HepG2 (cell line): ENCODE data around the gene DNAJB5. TPM values are rescaled to one million over a fixed set of nuclear protein-coding genes. Genes with fewer than 3 reads are reported as not detected.

Source experiments
- ATAC-seq: fragments of 200-7000 bp; cut with Tn5 transposase; 3 replicates; pipeline ENCODE4 v1.9.1; 2020; ENCODE audit warnings: mild to moderate bottlenecking, moderate library complexity
- BruUV-seq: library from RNA; stranded (reverse); fragments of 400-500 nt; replicated peaks from 2 replicates; lab custom pipeline; 2021; lab: Mats Ljungman, UMichigan
- CTCF ChIA-PET: fragments of 300-600 bp; formaldehyde crosslinking; extraction: SDS; loops from one replicate; lab custom pipeline; 2021; ENCODE audit warnings: low total read pairs, inconsistent platforms, low intra/inter-chr PET ratio; lab: Yijun Ruan, JAX
- POLR2A ChIA-PET: fragments of 350-600 bp; sonication (Branson Sonifier 250); formaldehyde crosslinking; loops from one replicate; lab custom pipeline; 2020; ENCODE audit warnings: antibody characterized with exemption, inconsistent platforms; lab: Yijun Ruan, JAX
- DNase-seq: peaks from one replicate; pipeline ENCODE4 v3.0.0-alpha.2; 2015; ENCODE audit warnings: low spot score
- FAIRE-seq: peaks from 3 replicates; lab custom pipeline; 2011; peaks lifted over from hg19 to GRCh38; lab: Jason Lieb, UNC
- H2AFZ ChIP-seq: one replicate; pipeline ENCODE4 v1.6.1; 2011; ENCODE audit warnings: low read length, inconsistent platforms
- H3K27ac ChIP-seq: fragments of 300-600 bp; 3 replicates; pipeline ENCODE4 v1.8.0; 2011; ENCODE audit warnings: mixed run types, mild to moderate bottlenecking, mixed read lengths, low read length, inconsistent platforms; ENCODE audit not compliant: insufficient read depth; ENCODE audit errors: extremely low read length
- H3K27me3 ChIP-seq, 2 experiments: fragments of 200-600 bp in 1 of 2; 2 replicates in 1 of 2; 3 replicates in 1 of 2; pipeline versions ENCODE4 v1.6.0 to v1.8.0; 2011; ENCODE audit warnings: low read length in 2 of 2, mild to moderate bottlenecking in 2 of 2, moderate library complexity in 2 of 2, inconsistent platforms in 1 of 2; ENCODE audit not compliant: insufficient read depth in 2 of 2, control insufficient read depth in 1 of 2
- H3K36me3 ChIP-seq, 2 experiments: fragments of 200-600 bp in 1 of 2; replicated peaks in 1 of 2; 2 replicates in 1 of 2; 3 replicates in 1 of 2; pipeline versions ENCODE4 v1.5.1 to v1.8.0; 2011; ENCODE audit warnings: low read length in 2 of 2, inconsistent platforms in 1 of 2; ENCODE audit not compliant: insufficient read depth in 2 of 2, control insufficient read depth in 1 of 2
- H3K4me1 ChIP-seq: 2 replicates; pipeline ENCODE4 v1.5.1; 2012; ENCODE audit warnings: low read length, inconsistent platforms; ENCODE audit not compliant: insufficient read depth
- H3K4me2 ChIP-seq: 2 replicates; pipeline ENCODE4 v1.6.0; 2011; ENCODE audit warnings: low read depth, low read length, inconsistent platforms
- H3K4me3 ChIP-seq, 3 experiments: fragments of 200-600 bp in 1 of 3; sonication (generic), shearing (Covaris generic) in 1 of 3; replicated peaks in 1 of 3; 2 replicates each; pipeline ENCODE4 v1.5.1; 2011 to 2016; ENCODE audit warnings: low read length in 3 of 3, inconsistent platforms in 2 of 3, low read depth in 2 of 3, mild to moderate bottlenecking in 2 of 3, control low read depth in 1 of 3, mixed read lengths in 1 of 3; ENCODE audit not compliant: insufficient read depth in 1 of 3
- H3K79me2 ChIP-seq: one replicate; pipeline ENCODE4 v1.6.1; 2011; ENCODE audit warnings: low read length, inconsistent platforms; ENCODE audit not compliant: insufficient read depth
- H3K9ac ChIP-seq: 2 replicates; pipeline ENCODE4 v1.6.0; 2011; ENCODE audit warnings: mild to moderate bottlenecking, low read depth, low read length, inconsistent platforms; ENCODE audit not compliant: insufficient read depth
- H3K9me3 ChIP-seq: 2 replicates; pipeline ENCODE4 v1.5.1; 2012; ENCODE audit warnings: mild to moderate bottlenecking, low read length
- H4K20me1 ChIP-seq: 2 replicates; pipeline ENCODE4 v1.6.0; 2011; ENCODE audit warnings: inconsistent platforms, mild to moderate bottlenecking, low read length, moderate library complexity; ENCODE audit not compliant: insufficient read depth
- BHLHE40 ChIP-seq: IDR thresholded peaks from 2 replicates; pipeline ENCODE4 v1.6.1; 2011; ENCODE audit warnings: low read length, improper control_type of control experiment
- GATAD1 ChIP-seq: IDR thresholded peaks from 2 replicates; pipeline ENCODE4 v1.6.1; 2016; ENCODE audit warnings: missing genetic modification reagents, missing compliant biosample characterization
- SAP130 ChIP-seq: IDR thresholded peaks from 2 replicates; pipeline ENCODE4 v1.6.1; 2016; ENCODE audit warnings: low read depth
- SYNCRIP ChIP-seq: fragments of 200-400 bp; formaldehyde crosslinking; IDR thresholded peaks from 2 replicates; pipeline ENCODE4 v1.6.1; 2018; ENCODE audit warnings: mild to moderate bottlenecking, low read depth, low read length; ENCODE audit not compliant: insufficient read depth
- ZBTB42 ChIP-seq: sonication (generic); formaldehyde crosslinking; IDR thresholded peaks from 2 replicates; pipeline ENCODE4 v1.5.0; 2020; ENCODE audit warnings: mild to moderate bottlenecking, missing genetic modification reagents
- ZNF350 ChIP-seq: sonication (generic); formaldehyde crosslinking; IDR thresholded peaks from 2 replicates; pipeline ENCODE4 v1.4.0; 2020; ENCODE audit warnings: mild to moderate bottlenecking, low read depth, missing genetic modification reagents, borderline replicate concordance
- ZNF407 ChIP-seq: sonication (generic); formaldehyde crosslinking; IDR thresholded peaks from one replicate; pipeline ENCODE4 v1.5.1; 2020; ENCODE audit warnings: mild to moderate bottlenecking, missing genetic modification reagents; ENCODE audit errors: not compliant biosample characterization
- ZSCAN5A ChIP-seq: sonication (generic); formaldehyde crosslinking; IDR thresholded peaks from 2 replicates; pipeline ENCODE4 v1.8.0; 2022; ENCODE audit warnings: mild to moderate bottlenecking, missing genetic modification reagents, borderline replicate concordance
- WGBS: methylation state at CpG from one replicate; pipeline ENCODE4 v1.1.6; 2017; ENCODE audit warnings: low lambda C conversion rate; 5-methylcytosine and 5-hydroxymethylcytosine counted together
- in situ Hi-C: cut with HindIII; loops from 2 replicates; pipeline ENCODE4 v1.10.0; 2017; ENCODE audit warnings: low pct_unique_long_range_greater_than_20kb; ENCODE audit not compliant: extremely low pct_ligation_motif_present
- intact Hi-C: fragments of 100-400 bp; cut with micrococcal nuclease; formaldehyde crosslinking; loops from one replicate; pipeline ENCODE4 v1.10.0; 2022; ENCODE audit not compliant: unreplicated experiment
- polyA plus RNA-seq, 8 experiments: library from polyadenylated mRNA; depleted of rRNA in 3 of 8; stranded (reverse) in 7 of 8; unstranded in 1 of 8; fragments of >200 nt; fragmentation: Illumina TruSeq in 4 of 8; extraction: Trizol in 4 of 8; gene quantifications; 2 replicates each; pipeline versions ENCODE4 v1.2.1 to v1.2.3, GENCODE V29; 2011 to 2016; ENCODE audit warnings: low read depth in 4 of 8, missing spikeins in 1 of 8, mixed read lengths in 1 of 8; ENCODE audit not compliant: insufficient read depth in 1 of 8
- total RNA-seq, 5 experiments: library from RNA; depleted of rRNA; stranded (reverse); fragments of >200 nt; fragmentation: Illumina TruSeq; extraction: Trizol; gene quantifications; 2 replicates each; pipeline ENCODE4 v1.2.3, GENCODE V29; 2016; ENCODE audit warnings: low read depth in 1 of 5

The DNAJB5 gene
- total and polyA plus RNA-seq, 2 of the 13 experiments (the other 11 are each of a cell fraction or from before 2014, with no cell fraction given) = 0.40 to 0.69 TPM

GRCh38 chr9:35027374-35027773, 37.8 kb downstream of the DNAJB5 start:
- in situ Hi-C loops = no loop called here
- intact Hi-C loops = no loop called here
- Histone ChIP-seq H3K4me2 (no peak overlapping the region), H4K20me1 (no peaks in the 10 kb centered on the region), H3K9ac (no peak overlapping the region), H2AFZ (no peak overlapping the region), H3K79me2 (no peaks in the 10 kb centered on the region), H3K4me1 (no peaks in the 10 kb centered on the region), H3K27me3 (no peaks in the 10 kb centered on the region), H3K27ac (no peak overlapping the region), H3K4me3 (no peak overlapping the region), H3K36me3 (no peaks in the 10 kb centered on the region), H3K9me3 (no peaks in the 10 kb centered on the region)
- CTCF ChIA-PET = no interaction called here
- POLR2A ChIA-PET = no interaction called here
- DNase-seq (no peak), ATAC-seq (no peak), FAIRE-seq (no peak)
- no peak for TF ChIP-seq SAP130
- no peak for TF ChIP-seq BHLHE40
- TF ChIP-seq ZBTB42 (CRISPR knock-in tag) = no peak
- no peak for TF ChIP-seq GATAD1 (CRISPR knock-in tag)
- no peak for TF ChIP-seq ZNF350
- no peak for TF ChIP-seq SYNCRIP
- BruUV-seq = no TSS peak
- 20% methylated on average over 1 of the region's 1 CpG for WGBS

GRCh38 chr9:35027860-35028259, 38.3 kb downstream of the DNAJB5 start:
- intact Hi-C loops = no loop called here
- CTCF ChIA-PET = no interaction called here
- no peak overlapping the region for H2AFZ ChIP-seq
- H3K27me3 ChIP-seq = no peaks in the 10 kb centered on the region
- H4K20me1 ChIP-seq = no peaks in the 10 kb centered on the region
- H3K36me3 ChIP-seq = no peaks in the 10 kb centered on the region
- ATAC-seq (no peak), DNase-seq (no peak), FAIRE-seq (no peak)
- no peaks in the 10 kb centered on the region for H3K4me1 ChIP-seq
- BruUV-seq = no TSS peak
- no peak overlapping the region for H3K27ac ChIP-seq
- no peaks in the 10 kb centered on the region for H3K79me2 ChIP-seq
- H3K9me3 ChIP-seq = no peaks in the 10 kb centered on the region
- H3K4me3 ChIP-seq = no peak overlapping the region
- H3K9ac ChIP-seq = no peak overlapping the region
- no peak overlapping the region for H3K4me2 ChIP-seq
- in situ Hi-C loops = no loop called here
- WGBS = 3% methylated on average over 1 of the region's 1 CpG
- POLR2A ChIA-PET = no interaction called here
- TF ChIP-seq ZSCAN5A (CRISPR knock-in tag) (no peak), ZNF407 (CRISPR knock-in tag) (no peak)
